Measurements from ENCODE around the gene GNG8. TPM values are rescaled to one million over a fixed set of nuclear protein-coding genes. Genes with fewer than 3 reads are reported as not detected.

GNG8 gene
- total RNA-seq, 1 experiment from 2014 or later: not detected

- no peaks in the 10 kb centered on the region for H3K9me3 ChIP-seq
- H3K36me3 Mint-ChIP-seq (ENCODE audit: insufficient read depth, unreplicated experiment): no peaks in the 10 kb centered on the region
- no peak overlapping the region for H3K27ac Mint-ChIP-seq (ENCODE audit: unreplicated experiment)
- TF ChIP-seq CTCF (IDR thresholded peaks at IDR 0.05; ENCODE audit: insufficient read depth in 1 of 2, low read depth in 1 of 2, low read length in 1 of 2, severe bottlenecking in 1 of 2, unreplicated experiment in 1 of 2): no peak
- no peaks in the 10 kb centered on the region for H3K27me3 Mint-ChIP-seq (ENCODE audit: insufficient read depth, unreplicated experiment)
- H3K36me3 ChIP-seq (ENCODE audit: control insufficient read depth, insufficient read depth, low read length): no peaks in the 10 kb centered on the region
- peaks cover 14% of the 10 kb centered on the region for H3K4me1 ChIP-seq
- H3K9me3 Mint-ChIP-seq (ENCODE audit: unreplicated experiment): no peaks in the 10 kb centered on the region
- H3K27me3 ChIP-seq (replicated peaks; ENCODE audit: control insufficient read depth, insufficient read depth, low read length): no peaks in the 10 kb centered on the region
- DNase-seq: no peak
- H3K4me1 Mint-ChIP-seq (ENCODE audit: low read depth, unreplicated experiment): no peaks in the 10 kb centered on the region
- intact Hi-C loops (cut with micrococcal nuclease; ENCODE audit: unreplicated experiment): no loop called here
- POLR2A ChIA-PET: no interaction called here
- CTCF ChIA-PET: interaction anchor here (0.5 kb wide), 1 partner anchor 93 kb away, joined by 7 read pairs; no protein-coding TSS in a partner anchor
- no peak overlapping the region for H3K4me3 Mint-ChIP-seq (ENCODE audit: unreplicated experiment)
- BruUV-seq (replicated peaks): no TSS peak
- H3K4me3 ChIP-seq (ENCODE audit: low read depth, low read length): no peak overlapping the region
Observed at GRCh38 chr19:46620267-46620666, 15.7 kb downstream of the GNG8 start.

- peaks cover 14% of the 10 kb centered on the region for H3K4me1 ChIP-seq
- H3K4me3 Mint-ChIP-seq (ENCODE audit: unreplicated experiment): no peak overlapping the region
- H3K27me3 Mint-ChIP-seq (ENCODE audit: insufficient read depth, unreplicated experiment): no peaks in the 10 kb centered on the region
- CTCF ChIA-PET: interaction anchor here (0.6 to 3.2 kb wide), 2 partner anchors 43 to 53 kb away, joined by 4 to 117 read pairs; partner anchors contain the start of gene DACT3
- peaks cover 6% of the 10 kb centered on the region for H3K4me1 Mint-ChIP-seq (ENCODE audit: low read depth, unreplicated experiment)
- no peaks in the 10 kb centered on the region for H3K36me3 ChIP-seq (ENCODE audit: control insufficient read depth, insufficient read depth, low read length)
- no peak for TF ChIP-seq CTCF (IDR thresholded peaks at IDR 0.05; ENCODE audit: insufficient read depth in 1 of 2, low read depth in 1 of 2, low read length in 1 of 2, severe bottlenecking in 1 of 2, unreplicated experiment in 1 of 2)
- no peaks in the 10 kb centered on the region for H3K9me3 Mint-ChIP-seq (ENCODE audit: unreplicated experiment)
- H3K4me3 ChIP-seq (ENCODE audit: low read depth, low read length): no peak overlapping the region
- no peaks in the 10 kb centered on the region for H3K9me3 ChIP-seq
- H3K27me3 ChIP-seq (replicated peaks; ENCODE audit: control insufficient read depth, insufficient read depth, low read length): no peaks in the 10 kb centered on the region
- no peak for DNase-seq
- POLR2A ChIA-PET: no interaction called here
- BruUV-seq (replicated peaks): no TSS peak
- H3K27ac Mint-ChIP-seq (ENCODE audit: unreplicated experiment): no peak overlapping the region
- peaks cover 5% of the 10 kb centered on the region for H3K36me3 Mint-ChIP-seq (ENCODE audit: insufficient read depth, unreplicated experiment)
- intact Hi-C loops (cut with micrococcal nuclease; ENCODE audit: unreplicated experiment): no loop called here
Observed at GRCh38 chr19:46618670-46619231, 17.3 kb downstream of the GNG8 start.

GRCh38 chr19:46617601-46618000 lies 18.4 kb downstream of the GNG8 start:
- no peaks in the 10 kb centered on the region for H3K36me3 ChIP-seq (ENCODE audit: control insufficient read depth, insufficient read depth, low read length)
- H3K9me3 Mint-ChIP-seq (ENCODE audit: unreplicated experiment): no peaks in the 10 kb centered on the region
- peaks cover 5% of the 10 kb centered on the region for H3K36me3 Mint-ChIP-seq (ENCODE audit: insufficient read depth, unreplicated experiment)
- H3K4me3 Mint-ChIP-seq (ENCODE audit: unreplicated experiment): no peak overlapping the region
- H3K4me3 ChIP-seq (ENCODE audit: low read depth, low read length): no peak overlapping the region
- no peak for TF ChIP-seq CTCF (IDR thresholded peaks at IDR 0.05; ENCODE audit: insufficient read depth in 1 of 2, low read depth in 1 of 2, low read length in 1 of 2, severe bottlenecking in 1 of 2, unreplicated experiment in 1 of 2)
- POLR2A ChIA-PET: interaction anchor here (0.9 to 1.2 kb wide), 4 partner anchors 14 to 57 kb away, joined by 3 to 5 read pairs (median 4); partner anchors contain the start of gene CALM3
- no peak overlapping the region for H3K27ac Mint-ChIP-seq (ENCODE audit: unreplicated experiment)
- no TSS peak for BruUV-seq (replicated peaks)
- H3K27me3 Mint-ChIP-seq (ENCODE audit: insufficient read depth, unreplicated experiment): no peaks in the 10 kb centered on the region
- H3K27me3 ChIP-seq (replicated peaks; ENCODE audit: control insufficient read depth, insufficient read depth, low read length): no peaks in the 10 kb centered on the region
- H3K9me3 ChIP-seq: no peaks in the 10 kb centered on the region
- CTCF ChIA-PET: interaction anchor here (0.6 to 3.2 kb wide), 17 partner anchors 11 to 848 kb away, joined by 3 to 117 read pairs (median 6); partner anchors contain the start of genes CALM3, DACT3 and SIX5
- H3K4me1 Mint-ChIP-seq (ENCODE audit: low read depth, unreplicated experiment): peaks cover 6% of the 10 kb centered on the region
- intact Hi-C loops (cut with micrococcal nuclease; ENCODE audit: unreplicated experiment): no loop called here
- no peak for DNase-seq
- H3K4me1 ChIP-seq: peaks cover 14% of the 10 kb centered on the region
